Vagina (tissue), 2 donors: ENCODE results near the gene FAM76B. TPM values are rescaled to one million over a fixed set of nuclear protein-coding genes. Genes with fewer than 3 reads are reported as not detected.

Experiments used
- DNase-seq, 2 donors: peaks; one replicate each; pipeline ENCODE4 v3.0.0-alpha.2; 2017; ENCODE audit errors: extremely low spot score in 2 of 2
- H3K27ac ChIP-seq: fragments of 200-600 bp; sonication (generic); one replicate; pipeline ENCODE4 v1.5.1; 2019
- H3K27me3 ChIP-seq: fragments of 200-600 bp; sonication (generic); one replicate; pipeline ENCODE4 v1.5.1; 2019
- H3K36me3 ChIP-seq, 2 donors: fragments of 200-600 bp; sonication (generic); one replicate each; pipeline ENCODE4 v1.5.1; 2017 to 2019
- H3K4me1 ChIP-seq: fragments of 200-600 bp; sonication (generic); one replicate; pipeline ENCODE4 v1.5.1; 2019
- H3K4me3 ChIP-seq, 2 donors: fragments of 200-600 bp; sonication (generic); 1 replicate in 1 of 2; 2 replicates in 1 of 2; pipeline ENCODE4 v1.5.1; 2016 to 2019
- H3K9me3 ChIP-seq: fragments of 200-600 bp; sonication (generic); one replicate; pipeline ENCODE4 v1.5.1; 2019
- CTCF ChIP-seq, 3 experiments: fragments of 450-650 bp in 2 of 3; fragments of 200-600 bp in 1 of 3; sonication (generic) in 1 of 3; IDR thresholded peaks; one replicate each; pipeline ENCODE4 v1.5.1; 2017 to 2019; ENCODE audit warnings: antibody characterized with exemption in 3 of 3, mild to moderate bottlenecking in 2 of 3, moderate library complexity in 2 of 3
- POLR2A ChIP-seq, 2 donors: fragments of 450-650 bp; IDR thresholded peaks; one replicate each; pipeline ENCODE4 v1.6.1; 2017; ENCODE audit warnings: antibody characterized with exemption in 2 of 2, mild to moderate bottlenecking in 2 of 2, moderate library complexity in 2 of 2
- POLR2AphosphoS5 ChIP-seq, 2 donors: sonication (generic); formaldehyde crosslinking; IDR thresholded peaks; one replicate each; pipeline ENCODE4 v1.9.0; 2017; ENCODE audit warnings: antibody characterized with exemption in 2 of 2, mild to moderate bottlenecking in 2 of 2, low read depth in 1 of 2; ENCODE audit not compliant: insufficient read depth in 1 of 2
- intact Hi-C: fragments of 100-400 bp; cut with DNase I; formaldehyde crosslinking; loops from one replicate; pipeline ENCODE4 v1.15.1; 2023
- total RNA-seq: library from RNA; depleted of rRNA; stranded (reverse); fragments of >200 nt; gene quantifications from one replicate; pipeline ENCODE4 v1.2.3, GENCODE V29; 2016

FAM76B gene
- total RNA-seq, 1 donor from 2014 or later = 28.2 TPM

DNA sequence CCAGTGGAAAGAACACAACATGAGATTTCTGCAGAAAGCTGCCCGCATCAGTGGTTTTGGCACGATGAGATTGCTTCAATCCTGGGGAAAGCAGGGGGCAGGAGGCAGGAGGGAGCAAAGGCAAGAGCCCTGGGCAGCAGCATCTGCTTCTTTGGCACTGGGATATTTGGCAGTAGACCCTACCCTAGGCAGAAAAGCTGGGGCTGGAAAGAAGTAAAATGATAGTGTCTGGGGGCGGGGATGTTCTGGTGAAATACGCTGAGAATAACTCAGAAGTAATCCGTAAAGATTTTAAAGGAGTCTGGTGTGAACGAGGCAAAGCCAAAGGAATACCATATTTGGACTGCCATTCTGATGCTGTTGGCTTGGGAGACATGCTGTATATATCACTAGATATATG, 62.0 kb downstream of the FAM76B start:
- TF ChIP-seq CTCF (IDR thresholded peaks at IDR 0.05) = no peak
- no peak for TF ChIP-seq POLR2AphosphoS5 (IDR thresholded peaks at IDR 0.05; ENCODE audit: insufficient read depth in 1 of 2, low read depth in 1 of 2)
- no peak for TF ChIP-seq POLR2A (IDR thresholded peaks at IDR 0.05)
- H3K27ac ChIP-seq = no peak overlapping the region
- H3K4me3 ChIP-seq = no peak overlapping the region
- H3K4me1 ChIP-seq = no peaks in the 10 kb centered on the region
- no peak for DNase-seq
- intact Hi-C loops = no loop called here
- no peaks in the 10 kb centered on the region for H3K27me3 ChIP-seq
- no peaks in the 10 kb centered on the region for H3K9me3 ChIP-seq
- H3K36me3 ChIP-seq = no peaks in the 10 kb centered on the region

- Histone ChIP-seq H3K36me3 (no peaks in the 10 kb centered on the region), H3K27ac (no peak overlapping the region), H3K4me1 (no peaks in the 10 kb centered on the region), H3K9me3 (no peaks in the 10 kb centered on the region), H3K27me3 (no peaks in the 10 kb centered on the region), H3K4me3 (no peak overlapping the region)
- no peak for DNase-seq
- intact Hi-C loops = no loop called here
- TF ChIP-seq POLR2A (IDR thresholded peaks at IDR 0.05) = no peak
- no peak for TF ChIP-seq CTCF (IDR thresholded peaks at IDR 0.05)
- TF ChIP-seq POLR2AphosphoS5 (IDR thresholded peaks at IDR 0.05; ENCODE audit: insufficient read depth in 1 of 2, low read depth in 1 of 2) = no peak
Observed at GRCh38 chr11:95727111-95727510, 62.5 kb downstream of the FAM76B start.

- no peaks in the 10 kb centered on the region for H3K36me3 ChIP-seq
- intact Hi-C loops = no loop called here
- no peaks in the 10 kb centered on the region for H3K27me3 ChIP-seq
- H3K4me1 ChIP-seq = no peaks in the 10 kb centered on the region
- H3K27ac ChIP-seq = no peak overlapping the region
- H3K4me3 ChIP-seq = no peak overlapping the region
- no peaks in the 10 kb centered on the region for H3K9me3 ChIP-seq
- TF ChIP-seq POLR2A (IDR thresholded peaks at IDR 0.05) = no peak
- TF ChIP-seq CTCF (IDR thresholded peaks at IDR 0.05) = no peak
- TF ChIP-seq POLR2AphosphoS5 (IDR thresholded peaks at IDR 0.05; ENCODE audit: insufficient read depth in 1 of 2, low read depth in 1 of 2) = no peak
- no peak for DNase-seq
Observed at GRCh38 chr11:95725196-95725595, 64.4 kb downstream of the FAM76B start.

DNA sequence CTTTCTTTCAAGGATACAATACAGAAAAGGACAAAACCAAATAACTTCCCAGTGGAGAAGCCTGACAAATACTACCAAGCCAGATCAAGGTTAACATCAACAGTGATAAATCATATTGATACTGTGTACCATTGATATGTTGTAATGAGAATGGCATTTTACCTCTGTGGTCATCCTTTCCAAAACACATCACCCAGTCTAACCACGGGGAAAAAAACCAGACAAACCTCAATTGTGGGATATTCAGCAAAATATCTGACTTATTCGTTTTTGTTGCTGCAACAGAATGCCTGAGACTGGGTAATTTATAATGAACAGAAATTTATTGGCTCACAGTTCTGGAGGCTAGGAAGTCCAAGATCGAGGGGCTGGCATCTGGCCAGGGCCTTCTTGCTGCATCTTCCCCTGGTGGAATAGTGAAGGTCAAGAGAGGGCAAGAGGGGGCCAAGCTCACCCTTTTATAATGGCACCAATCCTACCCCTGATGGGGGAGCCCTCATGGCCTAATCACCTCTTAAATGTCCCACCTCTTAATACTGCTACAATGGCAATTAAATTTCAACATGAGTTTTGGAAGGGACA, 66.1 kb downstream of the FAM76B start:
- Histone ChIP-seq H3K27me3 (no peaks in the 10 kb centered on the region), H3K36me3 (no peaks in the 10 kb centered on the region), H3K4me3 (no peak overlapping the region), H3K27ac (no peak overlapping the region), H3K4me1 (no peaks in the 10 kb centered on the region), H3K9me3 (no peaks in the 10 kb centered on the region)
- TF ChIP-seq CTCF (IDR thresholded peaks at IDR 0.05) (no peak), POLR2AphosphoS5 (IDR thresholded peaks at IDR 0.05; ENCODE audit: insufficient read depth in 1 of 2, low read depth in 1 of 2) (no peak), POLR2A (IDR thresholded peaks at IDR 0.05) (no peak)
- no peak for DNase-seq
- intact Hi-C loops = no loop called here

DNA sequence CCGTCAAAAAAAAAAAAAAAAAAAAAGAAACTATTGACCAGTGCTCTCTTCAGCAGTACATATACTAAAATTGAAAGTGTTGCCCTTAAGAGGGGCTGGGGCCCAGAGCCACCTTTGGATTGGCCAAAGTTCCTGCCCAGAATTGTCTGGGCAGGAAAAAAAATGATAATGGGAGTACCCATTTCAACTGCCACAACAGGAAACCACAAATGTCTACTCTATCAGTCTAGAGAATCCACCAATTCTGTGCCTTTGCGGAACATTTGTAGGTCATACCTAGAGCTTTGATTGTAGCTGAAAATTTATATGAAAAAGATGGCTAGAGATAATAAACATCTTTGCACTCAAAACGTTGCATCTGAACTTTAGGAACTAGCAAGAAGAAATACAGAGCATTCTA, 69.4 kb downstream of the FAM76B start:
- Histone ChIP-seq H3K36me3 (no peaks in the 10 kb centered on the region), H3K27ac (no peak overlapping the region), H3K27me3 (no peaks in the 10 kb centered on the region), H3K9me3 (no peaks in the 10 kb centered on the region), H3K4me1 (no peaks in the 10 kb centered on the region), H3K4me3 (no peak overlapping the region)
- DNase-seq = no peak
- no peak for TF ChIP-seq POLR2A (IDR thresholded peaks at IDR 0.05)
- TF ChIP-seq POLR2AphosphoS5 (IDR thresholded peaks at IDR 0.05; ENCODE audit: insufficient read depth in 1 of 2, low read depth in 1 of 2) = no peak
- TF ChIP-seq CTCF (IDR thresholded peaks at IDR 0.05) = no peak
- intact Hi-C loops = no loop called here
